ENCODE measurements around the gene KCTD4. TPM values are rescaled to one million over a fixed set of nuclear protein-coding genes. Genes with fewer than 3 reads are reported as not detected.
"Not testable (repeated sequence)": the region's sequence is repeated elsewhere in the genome, so short reads cannot be mapped to it uniquely, and the experiment has no call there.

Gene KCTD4
- not detected for total RNA-seq

DNA sequence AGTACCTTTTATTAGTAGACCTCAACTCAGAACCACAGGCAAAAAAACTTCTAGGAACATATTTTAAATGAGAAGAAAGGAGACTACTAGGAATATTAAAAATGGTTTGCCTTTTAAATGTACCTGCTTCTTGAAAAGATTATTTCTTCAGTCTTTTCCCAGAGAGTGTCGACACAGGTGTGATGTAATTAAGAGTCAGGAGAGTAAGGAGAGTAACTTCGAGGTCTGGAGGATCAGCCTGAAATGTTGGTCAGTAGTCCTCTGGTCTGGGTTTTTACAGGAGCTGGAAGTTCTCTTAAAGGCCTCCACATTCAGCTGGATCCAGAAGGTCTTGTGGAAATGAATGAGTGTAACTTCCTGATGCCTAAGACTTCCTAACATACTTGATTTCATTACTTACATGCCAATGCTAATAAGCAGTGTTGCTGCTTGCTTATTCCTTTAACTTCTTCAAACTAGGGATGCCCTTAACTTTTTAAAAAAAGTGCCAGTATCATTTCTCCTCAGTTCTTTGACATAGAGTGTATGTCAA lies at the start of gene KCTD4:
Gene KCTD4, minus strand, starts transcription at position 345 of the 532 bp plus-strand sequence. CDS start 6,478 bp downstream, outside the sequence.
- Mint-ChIP-seq H3K4me1 (ENCODE audit: low read depth) (peaks cover 25% of the 10 kb centered on the region), H3K36me3 (ENCODE audit: low read depth) (peaks cover 16% of the 10 kb centered on the region), H3K27me3 (ENCODE audit: low read depth) (no peaks in the 10 kb centered on the region), H3K4me3 (no peak within 1 kb of the TSS), H3K9me3 (no peaks in the 10 kb centered on the region), H3K27ac (no peak within 1 kb of the TSS)
- DNase-seq, result no peak
- intact Hi-C loops (cut with micrococcal nuclease), result no loop called here
- CTCF ChIA-PET, result no interaction called here

DNA sequence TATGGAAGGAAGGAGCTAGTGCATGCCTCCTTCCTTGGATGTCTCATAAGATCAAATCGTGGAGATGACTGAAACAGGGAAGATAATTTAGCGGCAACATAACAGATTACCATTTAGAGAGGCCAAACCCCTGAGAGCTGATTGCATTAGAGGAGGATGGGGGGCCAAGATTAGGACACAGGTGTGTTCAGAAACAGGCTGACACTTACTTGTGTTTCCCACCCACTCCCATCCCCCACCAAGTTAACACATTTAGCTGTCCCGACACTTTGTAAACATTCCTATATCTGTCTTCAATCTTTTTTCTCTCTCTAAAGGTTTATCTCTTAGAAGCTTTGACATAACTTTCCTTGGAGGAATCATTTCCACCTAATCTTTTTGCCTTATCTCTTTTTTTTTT lies 48.8 kb upstream of the KCTD4 start:
- H3K27me3 Mint-ChIP-seq (ENCODE audit: low read depth), result no peaks in the 10 kb centered on the region
- intact Hi-C loops (cut with micrococcal nuclease), result no loop called here
- no peak overlapping the region for H3K27ac Mint-ChIP-seq
- no peaks in the 10 kb centered on the region for H3K4me1 Mint-ChIP-seq (ENCODE audit: low read depth)
- H3K36me3 Mint-ChIP-seq (ENCODE audit: low read depth), result peaks cover 12% of the 10 kb centered on the region
- CTCF ChIA-PET, result no interaction called here
- no peak overlapping the region for H3K4me3 Mint-ChIP-seq
- no peaks in the 10 kb centered on the region for H3K9me3 Mint-ChIP-seq
- DNase-seq, result no peak

- intact Hi-C loops (cut with micrococcal nuclease); DNase-seq; H3K4me3 Mint-ChIP-seq; H3K9me3 Mint-ChIP-seq; H3K36me3 Mint-ChIP-seq (ENCODE audit: low read depth); H3K4me1 Mint-ChIP-seq (ENCODE audit: low read depth); H3K27me3 Mint-ChIP-seq (ENCODE audit: low read depth); H3K27ac Mint-ChIP-seq; CTCF ChIA-PET: not testable (repeated sequence)
These were observed 43.9 kb upstream of the KCTD4 start for GRCh38 chr13:45244736-45245135.

DNA sequence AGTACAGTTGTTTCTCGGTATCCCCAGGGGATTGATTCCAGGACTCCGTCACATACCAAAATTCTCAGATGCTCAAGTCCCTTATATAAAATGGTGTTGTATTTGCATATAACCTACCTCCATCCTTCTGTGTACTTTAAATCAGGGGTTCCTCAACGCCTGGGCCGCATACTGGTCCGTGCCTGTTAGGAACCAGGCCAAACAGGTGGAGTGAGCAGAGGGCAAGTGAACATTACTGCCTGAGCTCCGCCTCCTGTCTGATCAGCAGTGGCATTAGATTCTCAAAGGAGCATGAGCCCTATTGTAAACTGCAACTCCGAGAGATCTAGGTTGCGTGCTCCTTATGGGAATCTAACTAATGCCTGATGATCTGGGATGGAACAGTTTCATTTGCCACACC lies 42.2 kb upstream of the KCTD4 start:
- no peak for DNase-seq
- Mint-ChIP-seq H3K36me3 (ENCODE audit: low read depth) (peaks cover 5% of the 10 kb centered on the region), H3K4me3 (no peak overlapping the region), H3K4me1 (ENCODE audit: low read depth) (peaks cover 2% of the 10 kb centered on the region), H3K27ac (no peak overlapping the region), H3K9me3 (no peaks in the 10 kb centered on the region), H3K27me3 (ENCODE audit: low read depth) (no peaks in the 10 kb centered on the region)
- intact Hi-C loops (cut with micrococcal nuclease), result no loop called here
- CTCF ChIA-PET, result no interaction called here

DNA sequence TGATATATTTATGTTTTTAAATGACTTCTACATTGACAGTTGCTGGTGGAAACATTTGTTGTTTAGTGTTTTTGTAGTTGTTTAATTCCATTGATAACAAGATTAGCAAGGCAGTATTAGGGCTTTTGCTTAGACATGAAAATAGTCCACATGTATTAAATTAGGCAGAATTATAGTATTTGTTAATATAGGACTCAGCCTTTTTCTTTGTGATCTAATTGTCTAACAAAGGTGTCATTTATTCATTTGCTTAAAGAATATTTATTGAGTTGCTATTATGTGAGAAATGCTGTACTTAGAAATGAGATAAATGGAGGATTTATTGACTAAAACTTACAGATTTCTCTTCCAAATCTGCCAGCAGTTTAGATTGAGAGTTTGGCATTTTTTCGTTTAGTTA lies 41.7 kb upstream of the KCTD4 start:
- Mint-ChIP-seq H3K4me1 (ENCODE audit: low read depth) (peaks cover 2% of the 10 kb centered on the region), H3K4me3 (no peak overlapping the region), H3K36me3 (ENCODE audit: low read depth) (peaks cover 5% of the 10 kb centered on the region), H3K27ac (no peak overlapping the region), H3K9me3 (no peaks in the 10 kb centered on the region), H3K27me3 (ENCODE audit: low read depth) (no peaks in the 10 kb centered on the region)
- intact Hi-C loops (cut with micrococcal nuclease), result no loop called here
- DNase-seq, result no peak
- CTCF ChIA-PET, result no interaction called here

GRCh38 chr13:45242070-45242469 lies 41.2 kb upstream of the KCTD4 start:
- intact Hi-C loops (cut with micrococcal nuclease), result no loop called here
- no peaks in the 10 kb centered on the region for H3K9me3 Mint-ChIP-seq
- H3K36me3 Mint-ChIP-seq (ENCODE audit: low read depth), result peaks cover 5% of the 10 kb centered on the region
- H3K4me3 Mint-ChIP-seq, result no peak overlapping the region
- CTCF ChIA-PET, result interaction anchor here (0.8 kb wide), 1 partner anchor 39 kb away, joined by 3 read pairs; no protein-coding TSS in a partner anchor
- H3K27ac Mint-ChIP-seq, result no peak overlapping the region
- peaks cover 2% of the 10 kb centered on the region for H3K4me1 Mint-ChIP-seq (ENCODE audit: low read depth)
- no peak for DNase-seq
- H3K27me3 Mint-ChIP-seq (ENCODE audit: low read depth), result no peaks in the 10 kb centered on the region

DNA sequence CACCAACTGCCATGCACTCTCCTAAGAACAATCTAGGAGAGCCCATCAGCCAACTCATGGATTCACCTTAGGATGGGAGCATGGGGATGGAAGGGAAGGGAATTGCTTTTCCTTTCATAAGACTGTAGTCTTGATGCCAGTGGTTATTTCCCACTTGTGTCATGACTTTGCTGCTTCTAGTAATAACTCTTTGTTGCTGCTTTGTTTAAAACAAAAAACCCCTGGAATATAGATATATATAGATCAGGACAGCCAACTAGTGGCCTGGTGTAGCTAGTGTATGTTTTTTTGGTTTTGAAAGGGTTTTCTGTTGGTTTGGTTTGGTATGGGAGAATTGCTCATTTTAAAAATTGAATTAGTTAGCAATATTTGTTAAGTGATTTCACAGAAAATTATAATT lies 39.3 kb upstream of the KCTD4 start:
- Mint-ChIP-seq H3K4me1 (ENCODE audit: low read depth) (peaks cover 6% of the 10 kb centered on the region), H3K27me3 (ENCODE audit: low read depth) (no peaks in the 10 kb centered on the region), H3K36me3 (ENCODE audit: low read depth) (peaks cover 1% of the 10 kb centered on the region), H3K27ac (no peak overlapping the region), H3K9me3 (no peaks in the 10 kb centered on the region), H3K4me3 (no peak overlapping the region)
- intact Hi-C loops (cut with micrococcal nuclease), result no loop called here
- DNase-seq, result no peak
- CTCF ChIA-PET, result interaction anchor here (0.6 to 0.7 kb wide), 2 partner anchors 40 to 471 kb away, joined by 3 to 5 read pairs; no protein-coding TSS in a partner anchor

- H3K27ac Mint-ChIP-seq, result no peak overlapping the region
- intact Hi-C loops (cut with micrococcal nuclease), result no loop called here
- no peaks in the 10 kb centered on the region for H3K27me3 Mint-ChIP-seq (ENCODE audit: low read depth)
- peaks cover 1% of the 10 kb centered on the region for H3K36me3 Mint-ChIP-seq (ENCODE audit: low read depth)
- H3K9me3 Mint-ChIP-seq, result no peaks in the 10 kb centered on the region
- H3K4me3 Mint-ChIP-seq, result no peak overlapping the region
- CTCF ChIA-PET, result interaction anchor here (0.6 to 0.7 kb wide), 2 partner anchors 41 to 630 kb away, joined by 5 to 6 read pairs; no protein-coding TSS in a partner anchor
- H3K4me1 Mint-ChIP-seq (ENCODE audit: low read depth), result peaks cover 6% of the 10 kb centered on the region
- no peak for DNase-seq
These were observed 38.3 kb upstream of the KCTD4 start for GRCh38 chr13:45238945-45239795.

GRCh38 chr13:45232591-45232990 lies 31.7 kb upstream of the KCTD4 start:
- intact Hi-C loops (cut with micrococcal nuclease), result no loop called here
- CTCF ChIA-PET, result no interaction called here
- no peak overlapping the region for H3K4me3 Mint-ChIP-seq
- H3K4me1 Mint-ChIP-seq (ENCODE audit: low read depth), result peaks cover 10% of the 10 kb centered on the region
- no peak overlapping the region for H3K27ac Mint-ChIP-seq
- H3K27me3 Mint-ChIP-seq (ENCODE audit: low read depth), result no peaks in the 10 kb centered on the region
- H3K9me3 Mint-ChIP-seq, result no peaks in the 10 kb centered on the region
- no peak for DNase-seq
- H3K36me3 Mint-ChIP-seq (ENCODE audit: low read depth), result peaks cover 12% of the 10 kb centered on the region

DNA sequence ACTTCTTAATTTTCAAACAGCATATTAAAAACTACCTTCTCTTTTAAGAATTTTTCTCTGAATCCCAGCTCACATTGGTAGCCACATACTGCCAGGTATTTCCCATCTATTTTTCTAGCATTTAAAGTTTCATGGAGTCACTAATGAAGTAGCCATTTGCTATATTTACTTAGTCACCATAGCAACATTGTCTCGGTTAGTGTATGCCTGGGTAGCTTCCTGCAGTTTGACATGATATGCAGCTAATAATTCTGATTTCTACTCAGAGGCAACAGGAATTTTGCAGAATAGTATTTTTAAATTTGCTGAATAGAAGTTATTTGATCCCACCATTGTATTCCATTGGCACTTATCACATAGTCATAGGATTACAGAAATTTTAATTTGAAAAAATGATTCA lies 30.9 kb upstream of the KCTD4 start:
- DNase-seq, result no peak
- intact Hi-C loops (cut with micrococcal nuclease), result no loop called here
- H3K27me3 Mint-ChIP-seq (ENCODE audit: low read depth), result no peaks in the 10 kb centered on the region
- peaks cover 12% of the 10 kb centered on the region for H3K36me3 Mint-ChIP-seq (ENCODE audit: low read depth)
- no peak overlapping the region for H3K27ac Mint-ChIP-seq
- no peaks in the 10 kb centered on the region for H3K9me3 Mint-ChIP-seq
- no peak overlapping the region for H3K4me3 Mint-ChIP-seq
- peaks cover 11% of the 10 kb centered on the region for H3K4me1 Mint-ChIP-seq (ENCODE audit: low read depth)
- CTCF ChIA-PET, result no interaction called here

DNA sequence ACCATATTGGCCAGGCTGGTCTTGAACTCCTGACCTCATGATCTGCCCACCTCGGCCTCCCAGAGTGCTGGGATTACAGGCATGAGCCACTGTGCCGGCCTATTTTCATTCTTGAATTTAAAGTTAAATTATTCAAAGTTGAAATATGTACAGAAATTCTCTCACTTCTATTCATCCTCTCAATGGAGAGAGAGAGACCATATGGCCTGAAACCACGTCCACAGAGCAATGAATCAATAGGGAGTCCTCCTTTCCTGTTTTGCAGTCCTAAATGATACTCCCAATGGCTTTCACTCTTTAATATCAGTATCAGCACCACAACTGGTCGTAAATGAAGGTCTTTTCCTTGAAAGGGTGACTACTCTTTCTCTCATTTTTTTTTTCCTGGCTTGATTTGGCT lies 30.5 kb upstream of the KCTD4 start:
- Mint-ChIP-seq H3K27me3 (ENCODE audit: low read depth) (no peaks in the 10 kb centered on the region), H3K9me3 (no peaks in the 10 kb centered on the region)
- intact Hi-C loops (cut with micrococcal nuclease), result no loop called here

DNA sequence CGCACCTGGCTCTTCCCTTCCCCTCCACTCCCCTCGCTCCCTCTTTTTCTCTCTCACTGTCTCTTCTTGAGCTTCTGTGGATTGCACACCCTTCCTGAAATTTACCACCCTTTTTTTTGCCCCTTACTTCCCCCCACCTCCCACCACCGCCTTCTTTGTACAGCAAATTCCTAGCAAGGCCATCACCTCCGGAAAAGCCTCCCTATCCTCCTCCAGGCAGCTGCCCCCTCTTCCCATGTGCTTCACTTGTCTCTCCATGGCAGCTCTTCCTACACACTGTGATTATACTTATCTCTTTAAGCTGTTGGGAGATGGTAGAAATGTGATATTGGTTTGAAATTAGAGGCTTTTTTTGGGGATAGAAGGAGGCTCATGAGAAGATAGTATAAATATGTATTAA lies 28.3 kb upstream of the KCTD4 start:
- no peaks in the 10 kb centered on the region for H3K27me3 Mint-ChIP-seq (ENCODE audit: low read depth)
- no peak for DNase-seq
- H3K36me3 Mint-ChIP-seq (ENCODE audit: low read depth), result peaks cover 14% of the 10 kb centered on the region
- H3K4me1 Mint-ChIP-seq (ENCODE audit: low read depth), result peaks cover 26% of the 10 kb centered on the region
- CTCF ChIA-PET, result no interaction called here
- intact Hi-C loops (cut with micrococcal nuclease), result no loop called here
- no peaks in the 10 kb centered on the region for H3K9me3 Mint-ChIP-seq
- no peak overlapping the region for H3K27ac Mint-ChIP-seq
- H3K4me3 Mint-ChIP-seq, result no peak overlapping the region

More for the DNA sequence above, 30.5 kb upstream of the KCTD4 start:
- H3K27ac Mint-ChIP-seq, result no peak overlapping the region
- no peak overlapping the region for H3K4me3 Mint-ChIP-seq
- CTCF ChIA-PET, result no interaction called here
- H3K36me3 Mint-ChIP-seq (ENCODE audit: low read depth), result peaks cover 12% of the 10 kb centered on the region
- DNase-seq, result no peak
- peaks cover 15% of the 10 kb centered on the region for H3K4me1 Mint-ChIP-seq (ENCODE audit: low read depth)

GRCh38 chr13:45228002-45228401 lies 27.2 kb upstream of the KCTD4 start:
- no peak overlapping the region for H3K27ac Mint-ChIP-seq
- intact Hi-C loops (cut with micrococcal nuclease), result no loop called here
- CTCF ChIA-PET, result interaction anchor here (0.7 to 1.5 kb wide), 2 partner anchors 23 to 52 kb away, joined by 3 read pairs; no protein-coding TSS in a partner anchor

More at GRCh38 chr13:45228002-45228401, 27.2 kb upstream of the KCTD4 start:
- Mint-ChIP-seq H3K4me1 (ENCODE audit: low read depth) (peaks cover 28% of the 10 kb centered on the region), H3K9me3 (no peaks in the 10 kb centered on the region), H3K4me3 (no peak overlapping the region), H3K36me3 (ENCODE audit: low read depth) (peaks cover 15% of the 10 kb centered on the region), H3K27me3 (ENCODE audit: low read depth) (no peaks in the 10 kb centered on the region)
- DNase-seq, result no peak
